PC-3 (cell line): ENCODE measurements around the gene KDM4C.

ENCODE experiments used
- EZH2 ChIP-seq: fragments of 300-600 bp; sonication (generic); IDR thresholded peaks from one replicate; pipeline ENCODE4 v1.6.1; 2017; ENCODE audit warnings: antibody characterized with exemption, mild to moderate bottlenecking, low read length; ENCODE audit not compliant: unreplicated experiment
- EZH2phosphoT487 ChIP-seq: fragments of 300-600 bp; sonication (generic); IDR thresholded peaks from 2 replicates; pipeline ENCODE4 v1.6.1; 2018; ENCODE audit warnings: mild to moderate bottlenecking, antibody characterized with exemption, low read length, borderline replicate concordance
- TF ChIP-seq, protein P1 (sequence below): fragments of 300-600 bp; sonication (generic); conservative IDR thresholded peaks from 2 replicates; pipeline ENCODE4 v1.5.1; 2017; ENCODE audit warnings: antibody characterized with exemption, low read depth, mild to moderate bottlenecking, low read length

DNA sequence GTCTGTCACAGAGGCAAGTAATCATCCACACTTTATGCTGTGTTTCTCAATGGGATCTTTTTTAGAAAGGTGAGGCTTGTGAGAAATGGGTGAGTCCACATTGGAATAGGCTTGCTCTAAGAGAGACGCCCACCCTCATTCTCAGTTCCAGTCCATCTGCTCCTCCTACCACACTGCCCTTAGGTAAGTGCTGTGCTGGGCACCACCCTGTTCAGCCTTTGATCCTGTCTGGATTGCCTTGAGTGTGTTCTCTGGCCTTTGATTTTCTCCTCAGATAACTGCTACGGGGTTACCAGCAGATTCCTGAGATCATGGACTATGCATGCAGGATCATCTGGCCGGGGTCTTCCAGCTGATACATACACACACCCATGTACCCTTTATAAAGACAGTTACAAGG lies 328.6 kb downstream of the KDM4C start:
- TF ChIP-seq, protein P1, sequence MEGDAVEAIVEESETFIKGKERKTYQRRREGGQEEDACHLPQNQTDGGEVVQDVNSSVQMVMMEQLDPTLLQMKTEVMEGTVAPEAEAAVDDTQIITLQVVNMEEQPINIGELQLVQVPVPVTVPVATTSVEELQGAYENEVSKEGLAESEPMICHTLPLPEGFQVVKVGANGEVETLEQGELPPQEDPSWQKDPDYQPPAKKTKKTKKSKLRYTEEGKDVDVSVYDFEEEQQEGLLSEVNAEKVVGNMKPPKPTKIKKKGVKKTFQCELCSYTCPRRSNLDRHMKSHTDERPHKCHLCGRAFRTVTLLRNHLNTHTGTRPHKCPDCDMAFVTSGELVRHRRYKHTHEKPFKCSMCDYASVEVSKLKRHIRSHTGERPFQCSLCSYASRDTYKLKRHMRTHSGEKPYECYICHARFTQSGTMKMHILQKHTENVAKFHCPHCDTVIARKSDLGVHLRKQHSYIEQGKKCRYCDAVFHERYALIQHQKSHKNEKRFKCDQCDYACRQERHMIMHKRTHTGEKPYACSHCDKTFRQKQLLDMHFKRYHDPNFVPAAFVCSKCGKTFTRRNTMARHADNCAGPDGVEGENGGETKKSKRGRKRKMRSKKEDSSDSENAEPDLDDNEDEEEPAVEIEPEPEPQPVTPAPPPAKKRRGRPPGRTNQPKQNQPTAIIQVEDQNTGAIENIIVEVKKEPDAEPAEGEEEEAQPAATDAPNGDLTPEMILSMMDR: no peak
- TF ChIP-seq EZH2phosphoT487 (no peak), EZH2 (no peak)
